Endothelial cell of umbilical vein (primary cell): ENCODE measurements around the gene STARD5.

Experiments
- CTCF ChIP-seq, 2 donors: IDR thresholded peaks; 1 replicate in 1 of 2; 2 replicates in 1 of 2; pipeline ENCODE4 v1.5.1; 2011; ENCODE audit warnings: low read length in 2 of 2, mild to moderate bottlenecking in 2 of 2, moderate library complexity in 2 of 2, control low read depth in 1 of 2, inconsistent platforms in 1 of 2, low read depth in 1 of 2; ENCODE audit not compliant: insufficient read depth in 1 of 2; ENCODE audit errors: extremely low read depth in 1 of 2
- MYC ChIP-seq: IDR thresholded peaks from one replicate; pipeline ENCODE4 v1.6.1; 2011; ENCODE audit warnings: mild to moderate bottlenecking, low read depth, low read length
- POLR2AphosphoS5 ChIP-seq: IDR thresholded peaks from 2 replicates; pipeline ENCODE4 v1.6.1; 2012; ENCODE audit warnings: low read depth, mild to moderate bottlenecking, control low read depth, low read length, moderate library complexity; ENCODE audit not compliant: insufficient read depth
- TF ChIP-seq, protein P1 (sequence below): IDR thresholded peaks from 2 replicates; pipeline ENCODE4 v1.6.1; 2011; ENCODE audit not compliant: insufficient read depth, insufficient read length

DNA sequence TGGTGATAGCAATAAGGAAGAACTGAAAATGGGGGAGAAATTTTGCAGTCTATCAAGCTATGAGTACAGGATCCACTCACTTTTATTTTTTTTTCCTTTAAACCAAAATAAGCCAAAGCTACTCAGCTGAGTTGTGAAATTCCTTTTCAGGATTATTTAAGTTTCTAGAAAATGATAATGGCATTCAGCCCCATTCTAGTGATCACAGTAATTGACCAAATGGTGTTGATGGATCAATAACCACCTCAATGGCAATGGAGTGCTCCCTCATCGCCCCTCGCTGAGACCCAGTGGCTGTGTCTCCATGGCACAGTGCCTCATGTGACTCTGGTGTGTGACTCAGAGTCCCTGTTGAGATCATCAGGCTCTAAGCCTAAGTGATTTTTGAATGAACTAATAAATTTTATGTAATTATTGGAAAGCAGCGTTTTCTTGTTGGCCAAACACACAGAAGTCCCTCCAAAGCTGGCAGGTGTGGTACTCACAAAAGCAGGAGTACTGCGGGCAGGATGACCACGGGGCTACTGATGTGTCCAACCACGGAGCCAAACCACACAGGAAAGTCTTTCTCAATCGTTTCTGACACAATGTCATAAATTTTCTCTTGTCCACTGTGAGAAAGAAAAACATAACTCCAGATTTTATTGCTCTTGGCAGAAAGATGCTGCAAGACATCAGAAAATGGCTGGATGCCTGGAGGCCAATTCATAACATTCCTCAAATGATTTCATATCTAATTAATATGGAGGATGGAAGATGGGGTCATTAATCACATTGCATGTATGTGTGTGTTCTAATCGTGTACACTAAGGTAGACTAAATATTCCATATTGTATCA, 14.4 kb upstream of the STARD5 start:
- TF ChIP-seq MYC (no peak), CTCF (IDR thresholded peaks at IDR 0.05; ENCODE audit: extremely low read depth in 1 of 2, insufficient read depth in 1 of 2, low read depth in 1 of 2, low read length in 2 of 2) (no peak), POLR2AphosphoS5 (no peak)
- TF ChIP-seq, protein P1, sequence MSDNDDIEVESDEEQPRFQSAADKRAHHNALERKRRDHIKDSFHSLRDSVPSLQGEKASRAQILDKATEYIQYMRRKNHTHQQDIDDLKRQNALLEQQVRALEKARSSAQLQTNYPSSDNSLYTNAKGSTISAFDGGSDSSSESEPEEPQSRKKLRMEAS: no peak
